HepG2 (cell line): ENCODE results near the gene FBXO7. TPM values are rescaled to one million over a fixed set of nuclear protein-coding genes. Genes with fewer than 3 reads are reported as not detected.

Source experiments
- ATAC-seq: fragments of 200-7000 bp; cut with Tn5 transposase; 3 replicates; pipeline ENCODE4 v1.9.1; 2020; ENCODE audit warnings: mild to moderate bottlenecking, moderate library complexity
- BruUV-seq: library from RNA; stranded (reverse); fragments of 400-500 nt; replicated peaks from 2 replicates; lab custom pipeline; 2021; lab: Mats Ljungman, UMichigan
- CTCF ChIA-PET: fragments of 300-600 bp; formaldehyde crosslinking; extraction: SDS; loops from one replicate; lab custom pipeline; 2021; ENCODE audit warnings: low total read pairs, inconsistent platforms, low intra/inter-chr PET ratio; lab: Yijun Ruan, JAX
- POLR2A ChIA-PET: fragments of 350-600 bp; sonication (Branson Sonifier 250); formaldehyde crosslinking; loops from one replicate; lab custom pipeline; 2020; ENCODE audit warnings: antibody characterized with exemption, inconsistent platforms; lab: Yijun Ruan, JAX
- DNase-seq: peaks from one replicate; pipeline ENCODE4 v3.0.0-alpha.2; 2015; ENCODE audit warnings: low spot score
- FAIRE-seq: peaks from 3 replicates; lab custom pipeline; 2011; peaks lifted over from hg19 to GRCh38; lab: Jason Lieb, UNC
- H2AFZ ChIP-seq: one replicate; pipeline ENCODE4 v1.6.1; 2011; ENCODE audit warnings: low read length, inconsistent platforms
- H3K27ac ChIP-seq: fragments of 300-600 bp; 3 replicates; pipeline ENCODE4 v1.8.0; 2011; ENCODE audit warnings: mixed run types, mild to moderate bottlenecking, mixed read lengths, low read length, inconsistent platforms; ENCODE audit not compliant: insufficient read depth; ENCODE audit errors: extremely low read length
- H3K27me3 ChIP-seq, 2 experiments: fragments of 200-600 bp in 1 of 2; 2 replicates in 1 of 2; 3 replicates in 1 of 2; pipeline versions ENCODE4 v1.6.0 to v1.8.0; 2011; ENCODE audit warnings: low read length in 2 of 2, mild to moderate bottlenecking in 2 of 2, moderate library complexity in 2 of 2, inconsistent platforms in 1 of 2; ENCODE audit not compliant: insufficient read depth in 2 of 2, control insufficient read depth in 1 of 2
- H3K36me3 ChIP-seq, 2 experiments: fragments of 200-600 bp in 1 of 2; replicated peaks in 1 of 2; 2 replicates in 1 of 2; 3 replicates in 1 of 2; pipeline versions ENCODE4 v1.5.1 to v1.8.0; 2011; ENCODE audit warnings: low read length in 2 of 2, inconsistent platforms in 1 of 2; ENCODE audit not compliant: insufficient read depth in 2 of 2, control insufficient read depth in 1 of 2
- H3K4me1 ChIP-seq: 2 replicates; pipeline ENCODE4 v1.5.1; 2012; ENCODE audit warnings: low read length, inconsistent platforms; ENCODE audit not compliant: insufficient read depth
- H3K4me2 ChIP-seq: 2 replicates; pipeline ENCODE4 v1.6.0; 2011; ENCODE audit warnings: low read depth, low read length, inconsistent platforms
- H3K4me3 ChIP-seq, 3 experiments: fragments of 200-600 bp in 1 of 3; sonication (generic), shearing (Covaris generic) in 1 of 3; replicated peaks in 1 of 3; 2 replicates each; pipeline ENCODE4 v1.5.1; 2011 to 2016; ENCODE audit warnings: low read length in 3 of 3, inconsistent platforms in 2 of 3, low read depth in 2 of 3, mild to moderate bottlenecking in 2 of 3, control low read depth in 1 of 3, mixed read lengths in 1 of 3; ENCODE audit not compliant: insufficient read depth in 1 of 3
- H3K79me2 ChIP-seq: one replicate; pipeline ENCODE4 v1.6.1; 2011; ENCODE audit warnings: low read length, inconsistent platforms; ENCODE audit not compliant: insufficient read depth
- H3K9ac ChIP-seq: 2 replicates; pipeline ENCODE4 v1.6.0; 2011; ENCODE audit warnings: mild to moderate bottlenecking, low read depth, low read length, inconsistent platforms; ENCODE audit not compliant: insufficient read depth
- H3K9me3 ChIP-seq: 2 replicates; pipeline ENCODE4 v1.5.1; 2012; ENCODE audit warnings: mild to moderate bottlenecking, low read length
- H4K20me1 ChIP-seq: 2 replicates; pipeline ENCODE4 v1.6.0; 2011; ENCODE audit warnings: inconsistent platforms, mild to moderate bottlenecking, low read length, moderate library complexity; ENCODE audit not compliant: insufficient read depth
- ELF3 ChIP-seq: IDR thresholded peaks from 2 replicates; pipeline ENCODE4 v1.6.1; 2016; ENCODE audit warnings: missing genetic modification reagents, missing compliant biosample characterization
- FOXO1 ChIP-seq: sonication (generic); formaldehyde crosslinking; IDR thresholded peaks from 2 replicates; pipeline ENCODE4 v1.4.0; 2020; ENCODE audit warnings: missing genetic modification reagents
- PLRG1 ChIP-seq: fragments of 450-650 bp; conservative IDR thresholded peaks from 2 replicates; pipeline ENCODE4 v1.6.1; 2016
- POLR2AphosphoS5 ChIP-seq: IDR thresholded peaks from 2 replicates; pipeline ENCODE4 v1.6.1; 2012; ENCODE audit warnings: low read depth, low read length
- TBL1XR1 ChIP-seq: fragments of 150-350 bp; IDR thresholded peaks from 2 replicates; pipeline ENCODE4 v1.6.1; 2014; ENCODE audit warnings: borderline replicate concordance, low read length; ENCODE audit not compliant: partially characterized antibody
- ZNF768 ChIP-seq: sonication (generic); formaldehyde crosslinking; IDR thresholded peaks from 2 replicates; pipeline ENCODE4 v1.4.0; 2020; ENCODE audit warnings: missing genetic modification reagents
- WGBS: methylation state at CpG from one replicate; pipeline ENCODE4 v1.1.6; 2017; ENCODE audit warnings: low lambda C conversion rate; 5-methylcytosine and 5-hydroxymethylcytosine counted together
- in situ Hi-C: cut with HindIII; loops from 2 replicates; pipeline ENCODE4 v1.10.0; 2017; ENCODE audit warnings: low pct_unique_long_range_greater_than_20kb; ENCODE audit not compliant: extremely low pct_ligation_motif_present
- intact Hi-C: fragments of 100-400 bp; cut with micrococcal nuclease; formaldehyde crosslinking; loops from one replicate; pipeline ENCODE4 v1.10.0; 2022; ENCODE audit not compliant: unreplicated experiment
- polyA plus RNA-seq, 8 experiments: library from polyadenylated mRNA; depleted of rRNA in 3 of 8; stranded (reverse) in 7 of 8; unstranded in 1 of 8; fragments of >200 nt; fragmentation: Illumina TruSeq in 4 of 8; extraction: Trizol in 4 of 8; gene quantifications; 2 replicates each; pipeline versions ENCODE4 v1.2.1 to v1.2.3, GENCODE V29; 2011 to 2016; ENCODE audit warnings: low read depth in 4 of 8, missing spikeins in 1 of 8, mixed read lengths in 1 of 8; ENCODE audit not compliant: insufficient read depth in 1 of 8
- total RNA-seq, 5 experiments: library from RNA; depleted of rRNA; stranded (reverse); fragments of >200 nt; fragmentation: Illumina TruSeq; extraction: Trizol; gene quantifications; 2 replicates each; pipeline ENCODE4 v1.2.3, GENCODE V29; 2016; ENCODE audit warnings: low read depth in 1 of 5

Gene FBXO7
- total and polyA plus RNA-seq, 2 of the 13 experiments (the other 11 are each of a cell fraction or from before 2014, with no cell fraction given) = 105 to 172 TPM

DNA sequence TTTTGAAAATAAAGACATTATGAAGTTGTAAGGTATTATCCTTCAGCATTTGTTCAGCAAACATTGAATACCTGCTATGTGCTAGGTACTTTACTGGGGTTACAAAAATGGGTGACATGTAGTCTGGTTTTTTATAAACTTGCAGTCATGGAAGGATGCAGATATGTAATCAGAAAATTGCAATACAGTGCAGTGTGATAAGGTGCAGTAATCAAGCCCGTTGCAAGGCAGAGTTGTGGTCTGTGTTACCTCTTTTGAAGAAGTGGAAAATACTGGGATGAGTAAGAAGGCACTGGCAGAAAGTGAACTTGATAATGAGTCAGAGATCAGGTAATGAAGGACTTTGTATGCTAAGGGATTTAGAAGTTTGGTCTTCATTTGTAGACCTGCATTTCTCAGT is 8.1 kb downstream of the FBXO7 start:
- Histone ChIP-seq H3K4me2 (no peak overlapping the region), H3K9me3 (no peaks in the 10 kb centered on the region), H4K20me1 (peaks cover 52% of the 10 kb centered on the region), H3K4me3 (no peak overlapping the region), H3K4me1 (peaks cover 48% of the 10 kb centered on the region), H3K79me2 (peaks cover 72% of the 10 kb centered on the region), H3K27me3 (no peaks in the 10 kb centered on the region), H3K9ac (no peak overlapping the region), H3K36me3 (peaks cover 11 to 63% of the 10 kb centered on the region in 2 experiments), H3K27ac (no peak overlapping the region), H2AFZ (no peak overlapping the region)
- intact Hi-C loops (no loop called here), in situ Hi-C loops (no loop called here)
- BruUV-seq = no TSS peak
- CTCF ChIA-PET = no interaction called here
- TF ChIP-seq FOXO1 = no peak
- no peak for TF ChIP-seq ZNF768 (CRISPR knock-in tag)
- TF ChIP-seq POLR2AphosphoS5 = 0 out of 2 replicates have a peak, but pooled peaks have one; percentile 31
- ATAC-seq (no peak), FAIRE-seq (no peak), DNase-seq (no peak)
- POLR2A ChIA-PET = no interaction called here
- 90% methylated on average over 1 of the region's 1 CpG for WGBS

DNA sequence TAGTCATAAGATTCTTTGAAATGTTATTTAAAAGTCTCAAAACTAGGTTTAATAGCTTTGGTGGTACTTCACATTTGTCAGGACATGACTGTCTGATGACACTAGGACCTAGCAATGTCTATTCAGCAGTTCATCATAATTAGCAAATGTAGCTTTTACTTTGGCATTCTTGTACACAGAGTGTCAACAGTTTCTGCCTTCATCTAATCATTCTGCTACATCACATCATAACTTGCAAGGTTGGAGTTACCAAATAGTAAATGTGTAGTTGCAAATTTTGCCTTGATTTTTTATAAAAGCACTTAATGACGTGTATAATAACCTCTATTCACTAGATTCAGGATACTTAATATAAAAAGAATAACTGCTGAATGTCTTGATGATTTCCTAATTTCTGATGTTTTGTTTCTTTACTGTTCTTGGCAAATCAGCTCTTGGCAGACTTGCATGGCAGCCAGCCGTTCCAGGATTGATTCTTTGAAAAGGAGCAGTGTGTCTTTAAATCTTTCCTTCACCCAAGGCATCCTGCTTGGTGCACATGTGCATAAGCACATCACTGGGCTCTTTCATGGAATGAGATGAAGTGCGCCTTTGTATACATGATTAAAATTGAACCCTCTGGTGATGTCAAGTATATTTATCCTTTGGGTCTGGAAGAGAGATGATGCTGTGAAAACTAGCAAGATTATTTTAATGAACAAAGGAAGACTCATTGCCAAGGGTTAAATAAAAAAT is 12.2 kb downstream of the FBXO7 start:
- H3K9me3 ChIP-seq = no peaks in the 10 kb centered on the region
- BruUV-seq = no TSS peak
- H3K36me3 ChIP-seq = peaks cover 7 to 77% of the 10 kb centered on the region in 2 experiments
- in situ Hi-C loops (no loop called here), intact Hi-C loops (no loop called here)
- no peak overlapping the region for H3K4me3 ChIP-seq
- H3K27ac ChIP-seq = no peak overlapping the region
- H3K27me3 ChIP-seq = no peaks in the 10 kb centered on the region
- ATAC-seq (no peak), FAIRE-seq (no peak), DNase-seq (no peak)
- no peak overlapping the region for H3K4me2 ChIP-seq
- H2AFZ ChIP-seq = no peak overlapping the region
- 94% methylated on average over 3 of the region's 3 CpGs for WGBS
- CTCF ChIA-PET = no interaction called here
- POLR2A ChIA-PET = interaction anchor here (1.7 kb wide), 1 partner anchor 12 kb away, joined by 5 read pairs; the partner anchor contains the start of gene FBXO7
- peaks cover 36% of the 10 kb centered on the region for H3K79me2 ChIP-seq
- 0 out of 2 replicates have a peak, but pooled peaks cover 15% of the 10 kb centered on the region for H3K4me1 ChIP-seq
- TF ChIP-seq PLRG1 = no peak
- TF ChIP-seq ELF3 = no peak
- no peak for TF ChIP-seq TBL1XR1
- peaks cover 23% of the 10 kb centered on the region for H4K20me1 ChIP-seq
- H3K9ac ChIP-seq = no peak overlapping the region
